Nephron (organoid): ENCODE data around the gene COL6A2.

Experiments
- H3K27ac Mint-ChIP-seq, 3 experiments: 2 replicates each; pipeline ENCODE4 v1.8.0; 2020; ENCODE audit warnings: mixed read lengths in 3 of 3, mild to moderate bottlenecking in 2 of 3, moderate library complexity in 1 of 3
- H3K27me3 Mint-ChIP-seq: 2 replicates; pipeline ENCODE4 v1.8.0; 2021; ENCODE audit warnings: low read depth, mild to moderate bottlenecking, moderate library complexity, mixed read lengths
- H3K36me3 Mint-ChIP-seq: 2 replicates; pipeline ENCODE4 v1.8.0; 2020; ENCODE audit warnings: low read depth, mixed read lengths
- H3K4me1 Mint-ChIP-seq: 2 replicates; pipeline ENCODE4 v1.8.0; 2020; ENCODE audit warnings: mixed read lengths
- H3K4me3 Mint-ChIP-seq, 3 experiments: 2 replicates each; pipeline ENCODE4 v1.8.0; 2020; ENCODE audit warnings: mild to moderate bottlenecking in 3 of 3, mixed read lengths in 3 of 3, moderate library complexity in 2 of 3
- H3K9me3 Mint-ChIP-seq: 2 replicates; pipeline ENCODE4 v1.8.0; 2020; ENCODE audit warnings: mixed read lengths
- TF ChIP-seq, protein P1 (sequence below), 3 experiments: fragments of 200-600 bp; sonication (generic); IDR thresholded peaks; one replicate each; pipeline ENCODE4 v1.5.0; 2021; ENCODE audit warnings: antibody characterized with exemption in 3 of 3; ENCODE audit not compliant: unreplicated experiment in 3 of 3

The COL6A2 gene

DNA sequence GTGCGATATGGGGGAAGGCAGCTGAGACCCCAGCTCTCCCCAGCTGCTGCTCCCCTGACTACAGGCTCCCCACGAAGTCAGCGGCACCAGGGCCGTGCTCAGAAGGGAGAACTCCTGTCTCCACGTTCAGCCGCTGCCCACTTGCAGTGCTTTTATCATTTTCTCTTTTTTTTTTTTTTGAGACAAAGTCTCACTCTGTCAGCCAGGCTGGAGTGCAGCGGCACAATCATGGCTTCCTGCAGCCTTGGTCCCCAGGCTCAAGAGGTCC, 58.4 kb downstream of the COL6A2 start:
- Mint-ChIP-seq H3K36me3 (no peaks in the 10 kb centered on the region), H3K27ac (peak overlapping the region in 2 of 3 experiments; percentile 8 to 87), H3K9me3 (no peaks in the 10 kb centered on the region), H3K4me1 (peaks cover 9% of the 10 kb centered on the region), H3K4me3 (no peak overlapping the region), H3K27me3 (no peaks in the 10 kb centered on the region)
- TF ChIP-seq, protein P1, sequence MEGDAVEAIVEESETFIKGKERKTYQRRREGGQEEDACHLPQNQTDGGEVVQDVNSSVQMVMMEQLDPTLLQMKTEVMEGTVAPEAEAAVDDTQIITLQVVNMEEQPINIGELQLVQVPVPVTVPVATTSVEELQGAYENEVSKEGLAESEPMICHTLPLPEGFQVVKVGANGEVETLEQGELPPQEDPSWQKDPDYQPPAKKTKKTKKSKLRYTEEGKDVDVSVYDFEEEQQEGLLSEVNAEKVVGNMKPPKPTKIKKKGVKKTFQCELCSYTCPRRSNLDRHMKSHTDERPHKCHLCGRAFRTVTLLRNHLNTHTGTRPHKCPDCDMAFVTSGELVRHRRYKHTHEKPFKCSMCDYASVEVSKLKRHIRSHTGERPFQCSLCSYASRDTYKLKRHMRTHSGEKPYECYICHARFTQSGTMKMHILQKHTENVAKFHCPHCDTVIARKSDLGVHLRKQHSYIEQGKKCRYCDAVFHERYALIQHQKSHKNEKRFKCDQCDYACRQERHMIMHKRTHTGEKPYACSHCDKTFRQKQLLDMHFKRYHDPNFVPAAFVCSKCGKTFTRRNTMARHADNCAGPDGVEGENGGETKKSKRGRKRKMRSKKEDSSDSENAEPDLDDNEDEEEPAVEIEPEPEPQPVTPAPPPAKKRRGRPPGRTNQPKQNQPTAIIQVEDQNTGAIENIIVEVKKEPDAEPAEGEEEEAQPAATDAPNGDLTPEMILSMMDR (IDR thresholded peaks at IDR 0.05; ENCODE audit: unreplicated experiment in 3 of 3) = no peak

DNA sequence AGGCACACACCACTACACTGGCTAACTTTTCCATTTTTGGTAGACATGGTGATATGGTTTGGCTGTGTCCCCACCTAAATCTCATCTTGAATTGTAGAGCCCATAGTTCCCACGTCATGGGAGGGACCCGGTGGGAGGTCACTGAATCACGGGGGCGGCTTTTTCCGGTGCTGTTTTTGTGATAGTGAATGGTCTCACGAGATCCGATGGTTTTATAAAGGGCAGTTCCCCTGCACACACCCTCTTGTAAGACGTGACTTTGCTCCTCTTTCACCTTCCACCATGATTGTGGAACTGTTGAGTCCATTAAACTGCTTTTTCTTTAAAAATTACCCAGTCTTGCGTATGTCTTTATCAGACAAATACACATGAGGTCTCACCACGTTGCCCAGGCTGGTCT, 58.8 kb downstream of the COL6A2 start:
- Mint-ChIP-seq H3K4me3 (no peak overlapping the region), H3K27me3 (no peaks in the 10 kb centered on the region), H3K27ac (peak overlapping the region in 2 of 3 experiments; percentile 8 to 87), H3K9me3 (no peaks in the 10 kb centered on the region), H3K4me1 (peaks cover 9% of the 10 kb centered on the region), H3K36me3 (no peaks in the 10 kb centered on the region)
- TF ChIP-seq, protein P1 (IDR thresholded peaks at IDR 0.05; ENCODE audit: unreplicated experiment in 3 of 3) = no peak

DNA sequence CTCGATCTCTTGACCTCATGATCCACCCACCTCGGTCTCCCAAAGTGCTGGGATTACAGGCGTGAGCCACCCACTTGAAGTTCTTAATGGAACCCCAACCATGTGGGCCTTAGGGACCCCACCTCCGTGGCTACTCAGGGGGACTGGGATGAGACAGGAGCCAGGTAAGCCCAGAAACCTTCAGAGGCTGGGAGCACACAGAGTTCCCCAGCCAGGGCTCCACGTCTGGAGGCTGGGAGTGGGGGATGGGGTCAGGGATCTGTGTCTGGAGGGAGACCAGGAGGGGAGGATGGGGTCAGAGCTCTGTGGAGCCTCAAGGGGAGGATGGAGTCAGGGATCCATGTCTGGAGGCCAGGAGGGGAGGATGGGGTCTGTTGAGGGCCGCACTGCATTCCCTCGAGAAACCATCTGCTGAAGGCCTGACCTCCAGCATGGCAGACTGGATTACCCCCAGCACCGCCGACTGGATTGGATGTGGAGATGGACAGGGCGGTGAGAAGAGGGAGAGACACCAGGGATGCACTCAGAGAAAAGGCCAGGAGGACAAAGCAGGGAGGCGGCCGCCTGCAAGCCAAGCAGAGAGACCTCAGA, 59.6 kb downstream of the COL6A2 start:
- TF ChIP-seq, protein P1 (IDR thresholded peaks at IDR 0.05; ENCODE audit: unreplicated experiment in 3 of 3) = no peak
- Mint-ChIP-seq H3K9me3 (no peaks in the 10 kb centered on the region), H3K4me1 (peaks cover 2% of the 10 kb centered on the region), H3K27ac (no peak overlapping the region), H3K27me3 (no peaks in the 10 kb centered on the region), H3K36me3 (peaks cover 3% of the 10 kb centered on the region), H3K4me3 (no peak overlapping the region)

DNA sequence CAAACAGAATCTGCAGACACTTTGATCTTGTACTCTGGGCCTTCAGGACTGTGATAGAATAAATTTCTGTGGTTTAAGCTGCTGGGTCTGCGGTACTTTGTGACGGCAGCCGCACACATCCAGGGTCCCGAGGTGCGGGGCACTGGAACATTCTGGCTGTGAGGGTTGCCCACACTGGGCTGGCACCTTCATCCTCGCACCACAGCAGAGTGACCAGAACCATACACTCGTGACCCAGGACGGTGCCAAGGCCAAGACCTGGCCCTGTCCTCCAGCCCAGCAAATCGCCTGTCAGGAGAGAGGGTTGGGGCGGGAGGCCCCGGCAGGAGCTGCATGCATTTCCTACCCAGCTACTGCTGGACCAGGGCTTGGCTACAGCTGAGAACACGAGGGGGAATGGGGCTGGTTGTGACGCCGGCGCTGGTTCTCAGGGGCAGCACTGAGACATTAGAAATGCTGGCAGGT, 60.1 kb downstream of the COL6A2 start:
- Mint-ChIP-seq H3K9me3 (no peaks in the 10 kb centered on the region), H3K36me3 (peaks cover 9% of the 10 kb centered on the region)

DNA sequence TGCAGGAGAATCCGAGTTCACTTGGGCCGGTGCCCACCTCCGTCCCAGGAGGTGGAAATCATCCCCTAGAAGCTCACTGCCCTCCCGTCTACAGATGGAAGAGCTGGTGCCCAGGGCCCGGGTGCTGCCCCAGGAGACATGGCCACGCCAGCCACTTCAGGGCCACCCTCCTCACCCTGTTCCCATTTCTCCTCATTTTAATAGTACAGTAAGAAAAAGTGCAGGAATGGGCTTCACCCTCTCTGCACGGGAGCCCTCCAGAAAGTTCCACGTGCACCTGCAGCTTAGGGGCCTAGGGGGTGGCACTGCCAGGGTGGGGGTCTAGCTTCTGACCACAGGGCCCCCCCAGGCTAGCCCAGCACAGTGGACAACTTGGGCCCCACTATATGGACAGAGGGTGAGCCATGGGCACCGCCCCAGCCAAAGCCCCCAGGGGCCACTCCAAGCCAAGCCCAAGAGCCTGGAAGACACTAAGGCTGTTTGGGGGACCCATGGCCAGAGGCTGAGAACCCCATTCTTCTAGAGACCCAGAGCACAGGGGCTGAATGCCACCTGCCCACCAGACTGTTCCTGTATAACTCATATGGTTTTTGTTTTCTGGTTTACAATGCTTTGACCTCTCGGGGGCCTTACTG, 60.9 kb downstream of the COL6A2 start:
- Mint-ChIP-seq H3K36me3 (peaks cover 15% of the 10 kb centered on the region), H3K4me1 (peaks cover 7% of the 10 kb centered on the region), H3K9me3 (no peaks in the 10 kb centered on the region), H3K4me3 (no peak overlapping the region), H3K27ac (peak overlapping the region in 1 of 3 experiments; percentile 20), H3K27me3 (no peaks in the 10 kb centered on the region)
- TF ChIP-seq, protein P1 (IDR thresholded peaks at IDR 0.05; ENCODE audit: unreplicated experiment in 3 of 3) = no peak

More for the DNA sequence above, 60.1 kb downstream of the COL6A2 start:
- Mint-ChIP-seq H3K4me3 (no peak overlapping the region), H3K27ac (no peak overlapping the region), H3K4me1 (peaks cover 1% of the 10 kb centered on the region), H3K27me3 (no peaks in the 10 kb centered on the region)
- TF ChIP-seq, protein P1 (IDR thresholded peaks at IDR 0.05; ENCODE audit: unreplicated experiment in 3 of 3) = no peak

DNA sequence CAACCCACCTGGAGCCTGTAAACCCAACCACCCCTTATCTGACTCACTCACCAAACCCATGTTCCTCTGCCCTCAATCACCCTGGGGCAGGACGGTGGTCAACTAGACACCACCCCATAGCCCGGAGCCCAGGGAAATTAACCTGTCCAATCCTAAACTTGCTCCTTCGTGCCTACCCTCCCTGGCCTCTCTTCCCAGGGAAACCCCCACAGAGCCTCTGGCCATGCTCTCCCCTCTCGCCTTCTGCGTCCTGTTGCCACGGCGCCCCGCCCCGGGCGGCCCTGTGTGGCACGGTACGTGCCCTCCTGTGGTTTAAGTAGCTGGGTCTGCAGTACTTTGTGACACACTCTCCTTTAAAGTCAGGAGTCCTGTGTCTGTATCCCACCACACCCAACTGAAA, 61.5 kb downstream of the COL6A2 start:
- TF ChIP-seq, protein P1 (IDR thresholded peaks at IDR 0.05; ENCODE audit: unreplicated experiment in 3 of 3) = no peak
- peaks cover 7% of the 10 kb centered on the region for H3K4me1 Mint-ChIP-seq
- H3K9me3 Mint-ChIP-seq = no peaks in the 10 kb centered on the region
- peaks cover 20% of the 10 kb centered on the region for H3K36me3 Mint-ChIP-seq
- no peaks in the 10 kb centered on the region for H3K27me3 Mint-ChIP-seq
- H3K27ac Mint-ChIP-seq = no peak overlapping the region
- no peak overlapping the region for H3K4me3 Mint-ChIP-seq
